Kidney (tissue), 14 donors: ENCODE measurements around the gene COMMD7. TPM values are rescaled to one million over a fixed set of nuclear protein-coding genes. Genes with fewer than 3 reads are reported as not detected.

ENCODE experiments used
- DNase-seq, 5 donors: peaks; one replicate each; pipeline ENCODE4 v3.0.0-alpha.2; 2013 to 2020
- FAIRE-seq: peaks from 2 replicates; lab custom pipeline; 2012; peaks lifted over from hg19 to GRCh38; lab: Jason Lieb, UNC
- H3K27ac ChIP-seq, 2 donors: one replicate each; pipeline ENCODE4 v1.7.0; 2013; ENCODE audit warnings: low read depth in 2 of 2, low read length in 2 of 2, inconsistent platforms in 1 of 2
- H3K27me3 ChIP-seq: one replicate; pipeline ENCODE4 v1.7.1; 2013; ENCODE audit warnings: low read length, inconsistent platforms; ENCODE audit not compliant: control insufficient read depth, insufficient read depth
- H3K36me3 ChIP-seq, 3 donors: one replicate each; pipeline versions ENCODE4 v1.7.0 to v1.7.1; 2013; ENCODE audit warnings: low read length in 3 of 3, control low read depth in 1 of 3, inconsistent platforms in 1 of 3; ENCODE audit not compliant: insufficient read depth in 3 of 3, control insufficient read depth in 2 of 3
- H3K4me1 ChIP-seq, 3 donors: one replicate each; pipeline versions ENCODE4 v1.7.0 to v1.7.1; 2013; ENCODE audit warnings: low read length in 3 of 3, inconsistent platforms in 1 of 3, low read depth in 1 of 3; ENCODE audit not compliant: control insufficient read depth in 2 of 3, insufficient read depth in 2 of 3
- H3K4me3 ChIP-seq, 3 donors: one replicate each; pipeline versions ENCODE4 v1.7.0 to v1.8.1; 2013; ENCODE audit warnings: low read length in 3 of 3, control low read depth in 1 of 3, inconsistent platforms in 1 of 3
- H3K9ac ChIP-seq, 3 donors: one replicate each; pipeline versions ENCODE4 v1.7.0 to v1.7.1; 2013; ENCODE audit warnings: low read length in 3 of 3, control low read depth in 1 of 3, inconsistent platforms in 1 of 3
- H3K9me3 ChIP-seq, 3 donors: one replicate each; pipeline versions ENCODE4 v1.7.0 to v1.7.1; 2013; ENCODE audit warnings: low read length in 3 of 3, control low read depth in 1 of 3, inconsistent platforms in 1 of 3; ENCODE audit not compliant: control insufficient read depth in 2 of 3, insufficient read depth in 1 of 3
- intact Hi-C: fragments of 100-400 bp; cut with DNase I; formaldehyde crosslinking; loops from one replicate; pipeline ENCODE4 v1.11.1; 2022
- polyA plus RNA-seq: library from polyadenylated mRNA; stranded (reverse); fragments of 350-450 nt; fragmentation: Illumina TruSeq; extraction: RNeasy Lipid Tissue Mini Kit (QIAGEN cat#74804); gene quantifications from one replicate; pipeline ENCODE4 v1.2.3, GENCODE V29; 2014; ENCODE audit warnings: low read depth, low replicate concordance; ENCODE audit not compliant: insufficient read depth
- total RNA-seq: library from RNA; stranded (reverse); fragmentation: NEBNext Ultra II Directional; extraction: Animal tissue kit (Norgen Biotek cat#: 25700); gene quantifications from one replicate; pipeline ENCODE4 v1.2.1, GENCODE V29; 2021
- TF ChIP-seq, protein P1 (sequence below): IDR thresholded peaks from 3 replicates; pipeline ENCODE4 v1.5.1; 2012; ENCODE audit warnings: mild to moderate bottlenecking, moderate library complexity, borderline replicate concordance; ENCODE audit not compliant: insufficient read depth; ENCODE audit errors: extremely low read depth
- donor health status: control.
- donor health status: control.
- donor health status: control.
- donor health status: control.
- donor health status: control.
- donor health status: DM: yes; HTN: yes; CAD: no.
- donor health status: Normal renal cell carcinoma (clear cell type).

Gene COMMD7
- total and polyA plus RNA-seq, 2 donors from 2014 or later, result 45.8 to 99.2 TPM

DNA sequence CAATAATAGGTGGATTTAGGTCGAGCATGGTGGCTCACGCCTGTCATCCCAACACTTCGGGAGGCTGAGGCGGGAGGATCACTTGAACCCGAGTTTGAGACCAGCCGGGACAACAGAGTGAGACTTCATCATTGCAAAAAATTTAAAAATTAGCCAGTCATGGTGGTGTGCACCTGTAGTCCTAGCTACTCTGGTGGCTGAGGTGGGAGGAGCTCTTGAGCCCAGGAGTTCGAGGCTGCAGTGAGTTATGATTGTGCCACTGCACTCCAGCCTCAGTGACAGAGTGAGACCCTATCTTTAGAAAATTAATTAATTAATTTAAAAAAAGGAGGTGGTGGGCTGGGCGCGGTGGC, 56.1 kb downstream of the COMMD7 start:
- Histone ChIP-seq H3K9me3 (no peaks in the 10 kb centered on the region), H3K27me3 (no peaks in the 10 kb centered on the region), H3K9ac (no peak overlapping the region), H3K27ac (no peak overlapping the region), H3K4me3 (no peak overlapping the region), H3K4me1 (peaks cover 0 to 2% (median 0%) of the 10 kb centered on the region in 3 donors), H3K36me3 (no peaks in the 10 kb centered on the region)
- FAIRE-seq, result no peak
- TF ChIP-seq, protein P1, sequence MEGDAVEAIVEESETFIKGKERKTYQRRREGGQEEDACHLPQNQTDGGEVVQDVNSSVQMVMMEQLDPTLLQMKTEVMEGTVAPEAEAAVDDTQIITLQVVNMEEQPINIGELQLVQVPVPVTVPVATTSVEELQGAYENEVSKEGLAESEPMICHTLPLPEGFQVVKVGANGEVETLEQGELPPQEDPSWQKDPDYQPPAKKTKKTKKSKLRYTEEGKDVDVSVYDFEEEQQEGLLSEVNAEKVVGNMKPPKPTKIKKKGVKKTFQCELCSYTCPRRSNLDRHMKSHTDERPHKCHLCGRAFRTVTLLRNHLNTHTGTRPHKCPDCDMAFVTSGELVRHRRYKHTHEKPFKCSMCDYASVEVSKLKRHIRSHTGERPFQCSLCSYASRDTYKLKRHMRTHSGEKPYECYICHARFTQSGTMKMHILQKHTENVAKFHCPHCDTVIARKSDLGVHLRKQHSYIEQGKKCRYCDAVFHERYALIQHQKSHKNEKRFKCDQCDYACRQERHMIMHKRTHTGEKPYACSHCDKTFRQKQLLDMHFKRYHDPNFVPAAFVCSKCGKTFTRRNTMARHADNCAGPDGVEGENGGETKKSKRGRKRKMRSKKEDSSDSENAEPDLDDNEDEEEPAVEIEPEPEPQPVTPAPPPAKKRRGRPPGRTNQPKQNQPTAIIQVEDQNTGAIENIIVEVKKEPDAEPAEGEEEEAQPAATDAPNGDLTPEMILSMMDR, result no peak
- intact Hi-C loops, result no loop called here
- no peak for DNase-seq

DNA sequence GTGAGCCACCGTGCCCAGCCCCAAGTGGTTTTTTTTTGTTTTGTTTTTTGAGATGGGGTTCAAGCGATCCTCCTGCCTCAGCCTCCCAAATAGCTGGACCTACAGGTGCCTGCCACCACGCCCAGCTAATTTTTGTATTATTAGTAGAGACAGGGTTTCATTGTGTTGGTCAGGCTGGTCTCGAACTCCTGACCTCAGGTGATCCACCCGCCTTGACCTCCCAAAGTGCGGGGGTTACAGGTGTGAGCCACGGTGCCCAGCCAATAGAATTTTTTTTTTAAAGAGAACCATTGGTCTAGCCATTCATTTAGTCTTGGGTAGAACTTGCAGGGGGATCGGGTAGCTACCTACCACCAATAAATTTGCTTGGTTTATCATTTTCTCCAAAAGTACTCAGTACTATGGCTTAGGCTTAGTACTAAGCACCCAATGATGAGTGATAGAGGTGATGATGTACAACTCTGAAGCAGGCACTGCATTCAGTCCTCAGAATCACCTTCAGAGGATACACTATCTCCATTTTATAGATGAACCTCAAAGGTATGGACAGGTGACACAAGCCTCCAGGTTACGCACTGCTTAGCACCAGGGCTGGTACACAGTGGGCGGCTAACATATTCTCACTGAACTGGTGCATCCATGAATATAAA, 56.6 kb downstream of the COMMD7 start:
- no peak overlapping the region for H3K27ac ChIP-seq
- intact Hi-C loops, result no loop called here

DNA sequence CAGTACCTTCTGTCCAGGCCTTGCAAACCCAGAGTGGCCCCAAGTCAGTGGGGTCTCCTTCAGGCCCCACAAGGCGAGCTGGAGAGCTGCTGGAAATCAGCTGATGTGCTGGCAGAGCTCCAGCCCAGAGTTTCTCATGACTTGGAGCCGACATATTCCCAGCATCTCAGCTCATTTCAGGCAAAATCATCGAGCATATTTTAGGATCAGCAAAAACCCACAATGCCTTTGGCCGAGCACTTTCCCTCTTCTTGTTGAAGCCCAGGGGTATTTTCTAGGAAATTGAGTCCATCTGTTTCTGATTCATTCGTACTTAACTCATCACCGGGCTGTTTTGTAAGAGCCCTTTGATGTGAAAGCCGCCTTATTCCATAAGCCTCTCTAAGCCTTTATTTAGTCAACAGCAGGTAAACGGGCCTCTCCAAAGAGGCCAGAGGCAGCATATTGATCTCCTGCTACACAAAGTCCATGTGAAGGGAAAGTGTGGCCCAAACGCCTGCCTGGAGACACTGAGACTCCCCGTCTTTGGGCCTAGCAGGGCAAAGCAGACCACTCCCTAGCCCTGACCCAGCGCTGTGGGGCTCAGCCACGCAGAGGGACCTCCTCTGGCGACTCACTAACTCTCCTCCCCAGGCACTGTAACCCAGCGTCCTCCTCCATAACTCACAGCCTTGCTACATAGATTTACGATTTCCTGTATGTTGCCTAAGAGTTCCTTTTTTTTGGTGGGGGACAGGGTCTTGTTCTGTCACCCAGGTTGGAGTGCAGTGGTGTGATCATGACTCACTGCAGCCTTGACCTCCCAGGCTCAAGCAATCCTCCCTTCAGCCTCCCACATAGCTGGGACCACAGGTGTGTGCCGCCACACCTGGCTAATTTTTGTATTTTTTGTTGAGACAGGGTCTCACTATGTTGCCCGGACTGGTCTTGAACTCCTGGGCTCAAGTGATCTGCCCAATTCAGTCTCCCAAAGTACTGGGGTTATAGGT, 57.4 kb downstream of the COMMD7 start:
- H3K27ac ChIP-seq, result no peak overlapping the region

More for the DNA sequence above, 56.6 kb downstream of the COMMD7 start:
- no peak overlapping the region for H3K9ac ChIP-seq
- no peaks in the 10 kb centered on the region for H3K36me3 ChIP-seq
- DNase-seq (no peak), FAIRE-seq (no peak)
- peaks cover 0 to 2% (median 0%) of the 10 kb centered on the region in 3 donors for H3K4me1 ChIP-seq
- no peak overlapping the region for H3K4me3 ChIP-seq
- H3K9me3 ChIP-seq, result no peaks in the 10 kb centered on the region
- no peaks in the 10 kb centered on the region for H3K27me3 ChIP-seq
- TF ChIP-seq, protein P1, result no peak

More for the DNA sequence above, 57.4 kb downstream of the COMMD7 start:
- Histone ChIP-seq H3K9ac (no peak overlapping the region), H3K4me3 (no peak overlapping the region), H3K9me3 (no peaks in the 10 kb centered on the region), H3K4me1 (peaks cover 0 to 2% (median 0%) of the 10 kb centered on the region in 3 donors), H3K27me3 (no peaks in the 10 kb centered on the region), H3K36me3 (no peaks in the 10 kb centered on the region)
- peak in 3 of 5 donors; percentile 26 to 55 (median 31) for DNase-seq
- TF ChIP-seq, protein P1, result no peak
- intact Hi-C loops, result no loop called here
- FAIRE-seq, result no peak
